Measurements from ENCODE around the gene PTCD2. TPM values are rescaled to one million over a fixed set of nuclear protein-coding genes. Genes with fewer than 3 reads are reported as not detected.
"Not testable (repeated sequence)": the region's sequence is repeated elsewhere in the genome, so short reads cannot be mapped to it uniquely, and the experiment has no call there.

The PTCD2 gene
- total RNA-seq, 1 donor from 2014 or later = 15.1 TPM

GRCh38 chr5:72305194-72306142 lies 14.7 kb upstream of the PTCD2 start:
- H3K9me3 Mint-ChIP-seq = no peaks in the 10 kb centered on the region
- peak overlapping the region; percentile 15 for H3K4me3 Mint-ChIP-seq
- peaks cover 22% of the 10 kb centered on the region for H3K4me1 Mint-ChIP-seq
- no peaks in the 10 kb centered on the region for H3K27me3 Mint-ChIP-seq
- peaks cover 32% of the 10 kb centered on the region for H3K36me3 Mint-ChIP-seq (ENCODE audit: low read depth)
- DNase-seq = no peak
- intact Hi-C loops (cut with micrococcal nuclease) = loop anchor here (5.0 to 10.0 kb wide), 4 partner anchors 512 to 1262 kb away; partner anchors contain the start of genes ANKRA2, BTF3, MCCC2 and TNPO1
- H3K27ac Mint-ChIP-seq = no peak overlapping the region

- no peaks in the 10 kb centered on the region for H3K27me3 Mint-ChIP-seq
- peak; percentile 59 for DNase-seq
- peaks cover 22% of the 10 kb centered on the region for H3K4me1 Mint-ChIP-seq
- peaks cover 35% of the 10 kb centered on the region for H3K36me3 Mint-ChIP-seq (ENCODE audit: low read depth)
- peak overlapping the region; percentile 93 for H3K27ac Mint-ChIP-seq
- intact Hi-C loops (cut with micrococcal nuclease) = loop anchor here (5.0 to 10.0 kb wide), 4 partner anchors 510 to 1260 kb away; partner anchors contain the start of genes ANKRA2, BTF3, MCCC2 and TNPO1
- no peaks in the 10 kb centered on the region for H3K9me3 Mint-ChIP-seq
- peak overlapping the region; percentile 89 for H3K4me3 Mint-ChIP-seq
Measured at GRCh38 chr5:72307573-72307967, 12.6 kb upstream of the PTCD2 start.

GRCh38 chr5:72307968-72308852 lies 12.0 kb upstream of the PTCD2 start:
- peak overlapping the region; percentile 89 for H3K4me3 Mint-ChIP-seq
- H3K9me3 Mint-ChIP-seq = no peaks in the 10 kb centered on the region
- peak; percentile 99 for DNase-seq
- H3K27ac Mint-ChIP-seq = peak overlapping the region; percentile 93
- H3K4me1 Mint-ChIP-seq = peaks cover 22% of the 10 kb centered on the region
- intact Hi-C loops (cut with micrococcal nuclease) = loop anchor here (1.0 to 10.0 kb wide), 10 partner anchors 12 to 1259 kb away; partner anchors contain the start of genes ANKRA2, BDP1, BTF3 and MCCC2
- H3K27me3 Mint-ChIP-seq = no peaks in the 10 kb centered on the region
- peaks cover 36% of the 10 kb centered on the region for H3K36me3 Mint-ChIP-seq (ENCODE audit: low read depth)

GRCh38 chr5:72308853-72309191 lies 11.4 kb upstream of the PTCD2 start:
- Mint-ChIP-seq H3K4me1 (peaks cover 24% of the 10 kb centered on the region), H3K4me3 (peak overlapping the region; percentile 89), H3K27ac (peak overlapping the region; percentile 93), H3K9me3 (no peaks in the 10 kb centered on the region), H3K27me3 (no peaks in the 10 kb centered on the region), H3K36me3 (ENCODE audit: low read depth) (peaks cover 35% of the 10 kb centered on the region)
- intact Hi-C loops (cut with micrococcal nuclease) = loop anchor here (1.0 to 10.0 kb wide), 10 partner anchors 11 to 1258 kb away; partner anchors contain the start of genes ANKRA2, BDP1, BTF3 and MCCC2
- DNase-seq = no peak

- Mint-ChIP-seq H3K36me3 (ENCODE audit: low read depth) (peaks cover 48% of the 10 kb centered on the region), H3K4me3 (no peak overlapping the region), H3K4me1 (peaks cover 26% of the 10 kb centered on the region), H3K27me3 (no peaks in the 10 kb centered on the region), H3K27ac (no peak overlapping the region), H3K9me3 (no peaks in the 10 kb centered on the region)
- no peak for DNase-seq
- intact Hi-C loops (cut with micrococcal nuclease) = no loop called here
Measured at GRCh38 chr5:72313141-72313540, 7.0 kb upstream of the PTCD2 start.

- DNase-seq = no peak
- H3K4me1 Mint-ChIP-seq = peaks cover 28% of the 10 kb centered on the region
- no peaks in the 10 kb centered on the region for H3K27me3 Mint-ChIP-seq
- H3K36me3 Mint-ChIP-seq (ENCODE audit: low read depth) = peaks cover 41% of the 10 kb centered on the region
- H3K4me3 Mint-ChIP-seq = no peak overlapping the region
- intact Hi-C loops (cut with micrococcal nuclease) = no loop called here
- no peaks in the 10 kb centered on the region for H3K9me3 Mint-ChIP-seq
- no peak overlapping the region for H3K27ac Mint-ChIP-seq
Measured at GRCh38 chr5:72314571-72315172, 5.5 kb upstream of the PTCD2 start.

GRCh38 chr5:72319435-72319975 lies 668 bp upstream of the PTCD2 start:
- Mint-ChIP-seq H3K4me3 (peak overlapping the region; percentile 100), H3K36me3 (ENCODE audit: low read depth) (peaks cover 36% of the 10 kb centered on the region), H3K27ac (peak overlapping the region; percentile 96), H3K4me1 (peaks cover 36% of the 10 kb centered on the region)
- H3K9me3 Mint-ChIP-seq; H3K27me3 Mint-ChIP-seq; intact Hi-C loops (cut with micrococcal nuclease): not testable (repeated sequence)
- DNase-seq = peak; percentile 75

- Mint-ChIP-seq H3K4me1 (peaks cover 14% of the 10 kb centered on the region), H3K27ac (no peak overlapping the region), H3K36me3 (ENCODE audit: low read depth) (peaks cover 41% of the 10 kb centered on the region), H3K9me3 (no peaks in the 10 kb centered on the region), H3K27me3 (no peaks in the 10 kb centered on the region), H3K4me3 (no peak overlapping the region)
- DNase-seq = no peak
- intact Hi-C loops (cut with micrococcal nuclease) = no loop called here
Measured at GRCh38 chr5:72324189-72324825, 4.1 kb downstream of the PTCD2 start.

- no peak for DNase-seq
- H3K9me3 Mint-ChIP-seq = no peaks in the 10 kb centered on the region
- H3K27ac Mint-ChIP-seq = no peak overlapping the region
- intact Hi-C loops (cut with micrococcal nuclease) = no loop called here
- H3K4me1 Mint-ChIP-seq = peaks cover 11% of the 10 kb centered on the region
- no peak overlapping the region for H3K4me3 Mint-ChIP-seq
- H3K27me3 Mint-ChIP-seq = no peaks in the 10 kb centered on the region
- peaks cover 49% of the 10 kb centered on the region for H3K36me3 Mint-ChIP-seq (ENCODE audit: low read depth)
Measured at GRCh38 chr5:72325566-72326305, 5.6 kb downstream of the PTCD2 start.

GRCh38 chr5:72326306-72326649 lies 6.1 kb downstream of the PTCD2 start:
- DNase-seq = no peak
- Mint-ChIP-seq H3K9me3 (no peaks in the 10 kb centered on the region), H3K36me3 (ENCODE audit: low read depth) (peaks cover 54% of the 10 kb centered on the region), H3K27ac (no peak overlapping the region), H3K27me3 (no peaks in the 10 kb centered on the region), H3K4me3 (no peak overlapping the region), H3K4me1 (peaks cover 10% of the 10 kb centered on the region)
- intact Hi-C loops (cut with micrococcal nuclease) = no loop called here

- no peak for DNase-seq
- Mint-ChIP-seq H3K36me3 (ENCODE audit: low read depth) (peaks cover 57% of the 10 kb centered on the region), H3K9me3 (no peaks in the 10 kb centered on the region), H3K4me3 (no peak overlapping the region), H3K27me3 (no peaks in the 10 kb centered on the region), H3K27ac (no peak overlapping the region), H3K4me1 (peaks cover 4% of the 10 kb centered on the region)
- intact Hi-C loops (cut with micrococcal nuclease) = no loop called here
Measured at GRCh38 chr5:72328172-72328571, 8.0 kb downstream of the PTCD2 start.

- no peak overlapping the region for H3K4me3 Mint-ChIP-seq
- peaks cover 52% of the 10 kb centered on the region for H3K36me3 Mint-ChIP-seq (ENCODE audit: low read depth)
Measured at GRCh38 chr5:72330712-72331111, 10.5 kb downstream of the PTCD2 start.

More at GRCh38 chr5:72330712-72331111, 10.5 kb downstream of the PTCD2 start:
- intact Hi-C loops (cut with micrococcal nuclease) = no loop called here
- H3K9me3 Mint-ChIP-seq = no peaks in the 10 kb centered on the region
- no peaks in the 10 kb centered on the region for H3K27me3 Mint-ChIP-seq
- no peak for DNase-seq
- no peak overlapping the region for H3K27ac Mint-ChIP-seq
- H3K4me1 Mint-ChIP-seq = peaks cover 3% of the 10 kb centered on the region
